Esophagus squamous epithelium (tissue), 4 donors: Measurements from ENCODE around the gene OSTM1.

Source experiments
- CTCF ChIP-seq, 6 experiments: fragments of 450-650 bp in 4 of 6; fragments of 200-600 bp in 2 of 6; sonication (generic) in 2 of 6; IDR thresholded peaks; one replicate each; pipeline ENCODE4 v1.5.1; 2016 to 2019; ENCODE audit warnings: antibody characterized with exemption in 6 of 6, mild to moderate bottlenecking in 4 of 6, moderate library complexity in 4 of 6
- POLR2A ChIP-seq, 4 donors: fragments of 450-650 bp; IDR thresholded peaks; one replicate each; pipeline ENCODE4 v1.6.1; 2017; ENCODE audit warnings: antibody characterized with exemption in 4 of 4, mild to moderate bottlenecking in 4 of 4, moderate library complexity in 3 of 4

DNA sequence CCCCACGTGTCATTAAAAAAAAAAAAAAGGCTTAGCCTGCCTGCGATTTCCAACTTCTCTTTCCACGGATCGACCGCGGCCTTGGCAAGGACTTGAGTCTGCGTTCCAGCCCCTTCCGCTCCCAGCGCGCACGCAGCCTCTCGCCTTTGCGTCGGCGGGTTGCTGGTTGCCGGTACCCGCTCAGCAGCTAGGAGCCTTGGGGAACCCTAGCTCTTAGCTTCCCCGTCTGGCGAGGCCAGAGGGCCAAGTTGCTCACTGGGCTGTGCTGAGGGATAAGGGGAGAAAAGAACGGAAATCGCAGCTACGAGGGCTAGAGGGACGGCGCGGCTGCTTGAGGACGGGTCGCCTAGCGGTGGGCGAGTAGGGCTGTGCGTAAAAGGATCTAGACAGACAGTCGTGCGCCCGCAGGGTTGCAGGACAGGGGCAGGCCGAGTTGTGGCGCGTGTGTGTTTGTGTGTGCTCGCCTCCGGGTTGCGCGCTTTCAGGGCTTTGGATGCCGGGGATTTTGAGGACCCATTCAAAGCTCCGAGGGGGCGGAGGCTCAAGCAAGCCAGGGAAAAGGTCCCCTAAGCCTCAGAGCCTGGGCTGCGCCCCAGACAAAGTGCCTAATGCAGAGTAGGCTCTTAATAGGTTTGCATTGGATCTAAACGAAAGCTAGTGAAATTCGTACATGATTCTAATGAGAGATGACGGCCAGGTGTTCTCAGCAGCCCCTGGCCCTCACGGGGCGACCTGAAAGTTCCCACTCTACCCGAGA, 40.5 kb upstream of the OSTM1 start:
- TF ChIP-seq POLR2A (IDR thresholded peaks at IDR 0.05) (no peak), CTCF (IDR thresholded peaks at IDR 0.05) (peak in 1 of 6 experiments; percentile 21)
